Activated T-helper 1 cell treated with Interleukin-2 at 50 U/mL for 16 hours (primary cell): Measurements from ENCODE around the gene MLYCD.

Source experiments
- DNase-seq: peaks from one replicate; pipeline ENCODE4 v3.0.0-alpha.2; 2020; ENCODE audit warnings: low read depth

MLYCD gene

DNA sequence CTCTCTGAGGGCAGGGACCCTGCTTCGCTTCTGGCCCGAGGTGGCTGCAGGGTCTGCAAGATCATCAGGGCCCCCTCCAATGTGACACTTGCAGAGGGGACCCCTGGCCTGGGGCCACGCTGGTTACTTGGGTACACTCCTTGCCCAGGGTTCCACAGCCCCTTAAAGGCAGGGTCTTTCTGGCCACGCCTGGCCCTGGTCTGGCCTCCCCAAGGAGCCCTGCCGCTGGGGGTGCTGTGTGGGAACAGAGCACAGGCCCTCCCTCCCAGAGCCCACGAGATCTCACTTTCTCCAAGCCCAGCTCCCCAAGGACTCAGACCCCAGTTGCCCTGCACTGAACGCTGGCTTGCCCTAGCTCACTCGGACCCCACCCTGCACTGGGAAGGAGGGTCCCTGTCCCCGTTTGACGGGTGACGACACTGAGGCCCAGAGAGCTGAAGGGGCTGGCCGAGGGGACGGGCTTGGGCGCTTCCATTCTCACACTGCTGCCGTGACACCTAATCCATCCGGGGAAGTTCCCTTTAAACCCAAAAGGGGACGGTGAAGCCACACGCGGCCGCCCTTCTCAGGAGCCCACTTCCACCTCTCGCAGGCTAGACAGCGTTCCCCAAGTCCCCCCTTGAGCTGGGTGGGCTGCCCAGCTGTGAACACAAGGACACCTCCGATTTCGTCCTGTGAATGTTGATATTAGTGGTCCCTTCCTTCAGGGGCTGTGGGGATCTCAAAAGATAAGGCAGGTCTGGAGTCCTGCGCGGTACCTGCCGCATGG, 27.2 kb downstream of the MLYCD start:
- no peak for DNase-seq

DNA sequence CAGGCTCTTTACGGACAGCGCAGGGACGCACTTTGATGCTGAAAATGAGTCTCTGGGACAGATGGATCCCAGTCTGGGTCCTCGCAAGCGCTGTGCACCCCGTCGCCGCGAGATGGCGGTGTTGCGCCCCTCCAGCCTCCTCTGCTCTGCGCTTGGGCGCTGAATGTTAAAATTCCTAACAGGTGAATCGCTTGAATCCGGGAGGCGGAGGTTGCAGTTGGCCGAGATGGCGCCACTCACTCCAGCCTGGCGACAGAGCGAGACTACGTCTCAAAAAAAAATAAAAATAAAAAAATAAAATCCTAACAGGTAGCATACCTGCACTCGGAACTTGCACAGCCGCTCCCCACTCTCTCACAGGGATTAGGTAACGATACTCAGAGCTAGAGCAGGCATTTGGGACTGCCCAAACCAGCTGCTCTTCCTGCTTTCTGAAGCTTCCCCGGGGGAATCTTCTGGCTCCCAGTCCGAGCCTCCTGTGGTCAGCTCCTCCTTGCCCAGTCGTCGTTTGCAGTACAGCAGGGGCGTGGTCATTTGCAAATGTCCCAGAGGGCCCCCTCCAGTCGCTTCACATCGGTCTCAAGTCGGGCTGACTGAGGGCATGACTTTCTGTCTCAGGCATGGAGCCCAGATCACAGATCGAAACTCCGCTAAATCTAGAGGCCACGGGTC, 27.9 kb downstream of the MLYCD start:
- DNase-seq = peak; percentile 27

DNA sequence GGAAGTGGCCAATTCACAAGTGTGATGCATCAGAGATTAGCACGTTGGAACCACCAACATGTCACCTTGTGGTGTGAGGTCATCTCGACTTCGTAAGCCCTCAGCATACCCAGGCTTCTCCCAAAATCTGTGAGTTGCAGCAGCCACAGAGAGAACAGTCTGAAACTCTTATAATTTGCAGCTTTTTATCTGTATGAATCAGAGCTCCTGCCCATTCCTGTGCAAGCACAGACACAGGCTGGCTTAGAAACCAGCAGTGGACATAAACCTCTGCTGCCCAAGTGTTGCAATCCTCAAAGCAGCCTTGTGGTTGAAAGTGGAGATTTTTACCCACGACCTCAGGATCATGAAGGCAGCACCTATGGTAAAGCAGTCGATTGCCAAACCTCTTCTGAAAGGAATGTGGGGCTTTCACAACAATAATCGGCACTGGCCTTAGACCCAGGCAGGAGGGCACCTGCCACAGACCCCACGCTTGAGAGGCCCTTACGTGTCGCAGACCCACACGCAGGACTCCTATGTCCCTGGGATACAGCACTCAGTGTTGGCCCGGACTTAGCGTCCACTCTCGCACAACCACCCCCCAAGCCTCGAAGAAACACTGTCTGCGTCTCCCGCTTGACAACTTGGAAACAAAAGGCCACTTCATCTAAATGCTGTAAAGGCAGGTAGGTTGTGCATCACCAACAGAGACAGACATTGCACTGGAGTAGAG, 29.6 kb downstream of the MLYCD start:
- no peak for DNase-seq

- no peak for DNase-seq
These were observed 31.1 kb downstream of the MLYCD start for GRCh38 chr16:83929811-83930555.

- no peak for DNase-seq
These were observed 32.0 kb downstream of the MLYCD start for GRCh38 chr16:83930730-83931500.

- DNase-seq = no peak
These were observed 32.6 kb downstream of the MLYCD start for GRCh38 chr16:83931556-83931955.

- no peak for DNase-seq
These were observed 33.4 kb downstream of the MLYCD start for GRCh38 chr16:83932304-83932703.

GRCh38 chr16:83932955-83933673, 34.2 kb downstream of the MLYCD start:
- DNase-seq = no peak

GRCh38 chr16:83933885-83934683, 35.2 kb downstream of the MLYCD start:
- DNase-seq = no peak

GRCh38 chr16:83934684-83934977, 35.7 kb downstream of the MLYCD start:
- no peak for DNase-seq

DNA sequence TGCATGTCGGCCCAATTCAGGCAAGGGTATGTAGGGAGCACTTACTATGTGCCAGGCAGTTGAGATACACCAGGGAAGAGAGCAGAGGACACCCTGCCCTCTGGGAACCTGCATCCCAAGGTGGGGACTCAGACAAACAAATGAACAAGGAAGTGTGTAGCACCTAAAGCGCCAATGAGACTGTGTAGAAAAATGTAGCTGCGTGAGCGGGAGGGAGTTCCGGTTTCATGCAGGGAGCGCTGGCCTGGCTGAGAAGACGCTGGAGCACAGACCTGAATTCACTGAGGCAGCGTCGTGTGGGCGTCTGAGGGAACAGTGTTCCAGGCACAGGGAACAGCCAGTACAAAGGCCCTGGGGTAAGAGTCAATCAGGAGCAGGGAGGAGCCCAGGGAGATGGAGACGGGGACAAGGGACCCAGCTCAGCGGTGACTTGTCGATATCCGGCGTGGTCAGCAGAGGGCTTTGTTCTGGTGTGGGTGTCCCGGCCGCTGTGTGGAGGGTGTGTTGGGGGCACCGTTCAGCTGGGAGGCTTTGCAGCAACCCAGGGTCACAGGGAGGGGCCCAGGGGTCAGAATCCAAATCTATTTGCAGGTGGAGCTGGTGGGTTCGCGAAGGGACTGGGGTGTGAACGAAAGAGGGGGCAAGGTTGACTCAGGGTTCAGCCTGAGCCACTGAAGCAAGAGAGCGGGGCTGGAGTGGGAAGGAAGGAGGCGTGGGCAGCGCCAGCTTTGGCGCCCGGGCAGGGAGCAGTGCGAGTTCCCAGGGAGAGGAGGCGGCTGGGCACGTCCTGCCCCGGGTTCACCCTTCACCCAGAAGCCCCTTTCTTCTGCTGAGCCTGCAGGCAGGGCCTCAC, 36.3 kb downstream of the MLYCD start:
- no peak for DNase-seq

DNA sequence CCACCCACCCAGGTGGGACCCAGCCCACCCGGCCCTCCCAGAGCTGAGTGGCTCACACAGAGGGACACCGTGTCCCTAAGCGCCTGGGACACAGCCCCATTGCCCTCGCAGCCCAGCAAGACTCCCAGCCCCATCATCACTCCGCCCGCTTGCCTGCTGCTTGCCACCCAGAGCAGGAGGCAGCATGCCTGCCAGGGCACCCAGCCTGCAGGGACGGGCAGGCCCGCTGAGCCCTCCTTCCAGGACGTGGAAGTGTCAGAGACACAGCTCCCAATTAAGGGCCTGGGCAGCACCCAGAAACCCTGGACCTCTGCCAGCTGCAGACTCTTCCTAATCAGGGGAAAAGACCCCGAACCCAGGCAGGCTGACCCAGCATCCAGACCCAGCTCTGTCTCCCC, 36.9 kb downstream of the MLYCD start:
- DNase-seq = no peak

DNA sequence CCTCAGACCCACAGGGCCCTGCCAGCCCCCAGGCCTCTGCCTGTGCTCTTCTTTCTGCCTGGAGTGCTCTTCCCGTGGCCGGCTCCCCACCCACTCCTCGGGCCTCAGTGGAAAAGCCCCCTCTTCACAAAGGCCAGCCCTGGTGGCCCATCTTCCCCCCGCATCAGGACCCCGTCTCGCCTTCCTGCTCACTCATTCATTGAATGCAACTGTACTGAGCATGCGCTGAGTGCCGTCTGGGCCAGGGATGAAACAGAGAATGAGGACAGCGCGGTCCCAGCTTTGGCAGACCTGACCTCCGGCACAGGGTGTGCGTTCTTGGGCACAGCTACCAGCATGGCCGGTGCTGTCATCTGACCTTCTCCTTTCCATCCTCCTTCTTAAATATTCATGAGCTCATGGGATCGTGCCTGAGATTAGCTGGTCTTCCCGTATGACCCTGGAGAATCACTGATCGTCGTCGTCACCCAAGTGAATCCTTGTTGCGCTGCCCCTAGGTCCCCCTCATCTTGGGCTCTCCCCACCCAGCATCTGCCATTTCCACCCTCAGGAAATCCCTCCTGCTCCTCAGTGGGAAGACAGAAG, 37.8 kb downstream of the MLYCD start:
- DNase-seq = no peak

GRCh38 chr16:83937267-83937666, 38.4 kb downstream of the MLYCD start:
- DNase-seq = no peak

GRCh38 chr16:83937922-83938885, 39.3 kb downstream of the MLYCD start:
- DNase-seq = no peak

GRCh38 chr16:83939266-83939855, 40.4 kb downstream of the MLYCD start:
- no peak for DNase-seq

DNA sequence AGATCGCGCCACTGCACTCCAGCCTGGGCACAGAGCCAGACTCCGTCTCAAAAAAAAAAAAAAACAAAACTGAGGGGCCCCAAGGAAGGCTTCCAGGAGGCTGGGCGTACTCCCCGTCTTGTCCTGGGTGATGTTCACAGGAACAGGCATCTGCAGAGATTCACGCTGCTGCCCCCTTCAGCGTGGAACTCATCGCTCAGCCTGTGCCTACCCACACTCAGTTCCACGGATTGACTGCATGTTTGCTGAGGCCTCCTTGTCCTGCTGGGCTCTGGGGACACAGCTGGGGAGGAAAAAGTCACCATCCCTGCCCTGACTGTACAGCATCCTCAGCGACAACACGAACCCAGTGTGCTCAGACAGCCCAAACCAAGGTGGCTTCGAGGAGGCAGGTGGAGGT, 41.2 kb downstream of the MLYCD start:
- DNase-seq = no peak
